Thoracic aorta (tissue), 2 donors: ENCODE results near the gene ZNF722. TPM values are rescaled to one million over a fixed set of nuclear protein-coding genes. Genes with fewer than 3 reads are reported as not detected.
A peak's percentile ranks its signal among the peaks of the same experiment; 100 is the strongest.

Experiments used
- ATAC-seq: fragments of 150-250 bp; one replicate; pipeline ENCODE4 v1.8.0; 2017; ENCODE audit warnings: low read depth; ENCODE audit not compliant: insufficient number of reproducible peaks, low FRiP score
- DNase-seq: peaks from one replicate; pipeline ENCODE4 v3.0.0-alpha.2; 2020; ENCODE audit warnings: low spot score
- H3K27ac ChIP-seq, 2 donors: fragments of 200-600 bp; sonication (generic); 1 replicate in 1 of 2; 2 replicates in 1 of 2; pipeline ENCODE4 v1.5.1; 2016; ENCODE audit warnings: mild to moderate bottlenecking in 2 of 2, moderate library complexity in 2 of 2
- H3K27me3 ChIP-seq: fragments of 200-600 bp; sonication (generic); replicated peaks from 2 replicates; pipeline ENCODE4 v1.6.0; 2016; ENCODE audit warnings: mild to moderate bottlenecking; ENCODE audit not compliant: insufficient read depth
- H3K36me3 ChIP-seq: fragments of 200-600 bp; sonication (generic); one replicate; pipeline ENCODE4 v1.5.1; 2016
- H3K4me1 ChIP-seq, 2 donors: fragments of 200-600 bp; sonication (generic); 1 replicate in 1 of 2; 2 replicates in 1 of 2; pipeline versions ENCODE4 v1.5.1 to v1.6.0; 2016; ENCODE audit warnings: low read depth in 2 of 2, mild to moderate bottlenecking in 1 of 2; ENCODE audit not compliant: control insufficient read depth in 1 of 2
- H3K4me3 ChIP-seq: fragments of 200-600 bp; sonication (generic); 2 replicates; pipeline ENCODE4 v1.5.1; 2016; ENCODE audit warnings: mild to moderate bottlenecking
- H3K9me3 ChIP-seq: fragments of 200-600 bp; sonication (generic); 2 replicates; pipeline ENCODE4 v1.5.1; 2016
- total RNA-seq, 2 donors: library from RNA; depleted of rRNA; stranded (reverse); fragments of >200 nt; gene quantifications; one replicate each; pipeline versions ENCODE4 v1.1.0 to v1.2.3, GENCODE V29; 2016
- TF ChIP-seq, protein P1 (sequence below): fragments of 200-600 bp; sonication (generic); IDR thresholded peaks from one replicate; pipeline ENCODE4 v1.5.1; 2019; ENCODE audit warnings: antibody characterized with exemption

The ZNF722 gene
- total RNA-seq, 2 donors from 2014 or later, result not detected

DNA sequence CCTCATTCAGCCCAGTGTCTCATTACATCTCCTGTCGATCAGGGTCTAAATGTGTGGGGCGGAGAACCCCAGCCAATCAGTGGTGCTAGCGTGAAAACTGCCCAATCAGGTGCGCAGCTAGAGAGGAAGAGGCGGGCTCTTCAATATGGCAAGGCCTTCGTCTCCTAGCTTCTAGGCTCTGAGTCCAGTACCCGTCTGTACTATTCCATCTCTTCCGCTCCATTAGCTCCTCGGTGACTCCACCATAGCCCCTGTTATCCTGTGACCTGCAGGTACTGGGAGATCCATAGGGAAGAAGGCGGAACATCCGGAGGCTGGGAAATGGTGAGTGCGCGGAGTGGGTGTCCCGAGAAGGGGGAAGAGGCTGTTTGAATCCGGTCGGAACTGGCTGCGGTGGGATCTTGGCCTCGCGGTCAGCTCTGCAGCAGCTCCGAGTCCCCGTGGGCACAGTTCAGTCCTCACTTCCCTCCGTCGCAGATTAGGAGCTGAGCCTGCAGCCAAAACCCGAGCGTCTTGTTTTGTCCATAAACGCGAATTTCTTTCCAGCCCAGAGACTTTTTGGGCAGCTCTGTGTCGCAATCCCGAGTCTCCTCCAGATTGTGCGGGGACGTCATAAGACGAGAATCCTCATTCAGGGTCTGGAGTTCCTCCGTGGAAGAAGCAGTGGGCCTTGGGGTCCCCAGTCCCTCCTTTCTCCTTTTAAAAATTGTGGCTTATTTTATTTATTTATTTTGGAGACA, 46.8 kb downstream of the ZNF722 start, which contains the start of gene ZNF727:
TSS of gene ZNF727 (plus strand) at position 134 of the 740 bp plus-strand sequence. CDS start at position 322, 188 bp downstream.
- peak; percentile 23 for DNase-seq
- Histone ChIP-seq H3K4me3 (peak within 1 kb of the TSS; percentile 72), H3K27me3 (no peaks in the 10 kb centered on the region), H3K9me3 (peaks cover 6% of the 10 kb centered on the region), H3K4me1 (no peaks in the 10 kb centered on the region), H3K27ac (peak within 1 kb of the TSS; percentile 62 to 66), H3K36me3 (no peaks in the 10 kb centered on the region)
- peak; percentile 91 for ATAC-seq
- TF ChIP-seq, protein P1, sequence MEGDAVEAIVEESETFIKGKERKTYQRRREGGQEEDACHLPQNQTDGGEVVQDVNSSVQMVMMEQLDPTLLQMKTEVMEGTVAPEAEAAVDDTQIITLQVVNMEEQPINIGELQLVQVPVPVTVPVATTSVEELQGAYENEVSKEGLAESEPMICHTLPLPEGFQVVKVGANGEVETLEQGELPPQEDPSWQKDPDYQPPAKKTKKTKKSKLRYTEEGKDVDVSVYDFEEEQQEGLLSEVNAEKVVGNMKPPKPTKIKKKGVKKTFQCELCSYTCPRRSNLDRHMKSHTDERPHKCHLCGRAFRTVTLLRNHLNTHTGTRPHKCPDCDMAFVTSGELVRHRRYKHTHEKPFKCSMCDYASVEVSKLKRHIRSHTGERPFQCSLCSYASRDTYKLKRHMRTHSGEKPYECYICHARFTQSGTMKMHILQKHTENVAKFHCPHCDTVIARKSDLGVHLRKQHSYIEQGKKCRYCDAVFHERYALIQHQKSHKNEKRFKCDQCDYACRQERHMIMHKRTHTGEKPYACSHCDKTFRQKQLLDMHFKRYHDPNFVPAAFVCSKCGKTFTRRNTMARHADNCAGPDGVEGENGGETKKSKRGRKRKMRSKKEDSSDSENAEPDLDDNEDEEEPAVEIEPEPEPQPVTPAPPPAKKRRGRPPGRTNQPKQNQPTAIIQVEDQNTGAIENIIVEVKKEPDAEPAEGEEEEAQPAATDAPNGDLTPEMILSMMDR, result no peak

DNA sequence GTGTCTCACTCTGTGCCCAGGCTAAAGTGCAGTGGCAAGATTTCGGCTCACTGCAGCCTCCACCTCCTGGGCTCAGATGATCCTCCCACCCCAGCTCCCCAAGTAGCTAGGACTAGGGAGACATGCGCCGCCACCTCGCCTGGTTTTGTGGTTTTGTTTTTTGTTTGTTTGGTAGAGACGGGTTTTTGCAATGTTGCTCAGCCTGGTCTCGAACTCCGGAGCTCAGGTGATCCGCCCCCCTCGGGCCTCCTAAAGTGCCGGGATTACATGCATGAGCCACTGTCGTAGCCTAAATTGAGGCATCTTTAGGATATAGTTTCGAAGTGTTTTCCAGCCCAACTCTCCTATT, 47.4 kb downstream of the ZNF722 start:
- Histone ChIP-seq H3K27me3 (no peaks in the 10 kb centered on the region), H3K36me3 (no peaks in the 10 kb centered on the region), H3K4me1 (no peaks in the 10 kb centered on the region), H3K27ac (peak overlapping the region; percentile 62 to 66), H3K9me3 (peaks cover 6% of the 10 kb centered on the region), H3K4me3 (peak overlapping the region; percentile 72)
- TF ChIP-seq, protein P1, result no peak
- no peak for ATAC-seq
- DNase-seq, result no peak

Other genes with a start within 250 kb of the ZNF722 start
- 1 to 10 TPM; 3.7 to 5.0 TPM for gene ZNF727, start 46.6 kb downstream of the ZNF722 start, total RNA-seq
- gene ZNF735, start 208.4 kb downstream of the ZNF722 start, total RNA-seq, result not detected
- gene ZNF679, start 229.6 kb downstream of the ZNF722 start, total RNA-seq, result not detected